22Rv1 (cell line): Measurements from ENCODE around the gene ESYT1.
A peak's percentile ranks its signal among the peaks of the same experiment; 100 is the strongest.

Experiments
- CTCF ChIP-seq: fragments of 450-650 bp; IDR thresholded peaks from 2 replicates; pipeline ENCODE4 v1.5.1; 2017; ENCODE audit warnings: mild to moderate bottlenecking
- ZFX ChIP-seq: fragments of 450-650 bp; IDR thresholded peaks from 2 replicates; pipeline ENCODE4 v1.6.1; 2017; ENCODE audit warnings: antibody characterized with exemption, borderline replicate concordance

GRCh38 chr12:56151672-56152131, 23.6 kb downstream of the ESYT1 start:
- TF ChIP-seq CTCF (peak; percentile 74), ZFX (no peak)
